Smooth muscle cell (in vitro differentiated cells): ENCODE results near the gene SLC26A3. TPM values are rescaled to one million over a fixed set of nuclear protein-coding genes. Genes with fewer than 3 reads are reported as not detected.

Experiments used
- DNase-seq: peaks from one replicate; lab custom pipeline; 2025; ENCODE audit not compliant: unreplicated experiment; lab: John Stamatoyannopoulos, UW
- H2AFZ ChIP-seq: fragments of 200-600 bp; sonication (generic); 2 replicates; pipeline ENCODE4 v1.6.0; 2016; ENCODE audit warnings: antibody characterized with exemption, low read depth, mild to moderate bottlenecking
- H3F3A ChIP-seq: fragments of 200-600 bp; sonication (generic); 2 replicates; pipeline ENCODE4 v1.6.0; 2017; ENCODE audit warnings: antibody characterized with exemption, low read depth
- H3K27ac ChIP-seq: fragments of 200-600 bp; sonication (generic); 2 replicates; pipeline ENCODE4 v1.5.1; 2016; ENCODE audit warnings: low read depth, mild to moderate bottlenecking
- H3K27me3 ChIP-seq: fragments of 200-600 bp; sonication (generic); 2 replicates; pipeline ENCODE4 v1.6.1; 2016; ENCODE audit warnings: low read depth, mild to moderate bottlenecking
- H3K36me3 ChIP-seq: fragments of 200-600 bp; sonication (generic); 2 replicates; pipeline ENCODE4 v1.5.1; 2016; ENCODE audit warnings: low read depth
- H3K4me1 ChIP-seq: fragments of 200-600 bp; sonication (generic); 2 replicates; pipeline ENCODE4 v1.5.1; 2016; ENCODE audit warnings: low read depth
- H3K4me2 ChIP-seq: fragments of 200-600 bp; sonication (generic); 2 replicates; pipeline ENCODE4 v1.6.0; 2016; ENCODE audit warnings: mild to moderate bottlenecking
- H3K4me3 ChIP-seq: fragments of 200-600 bp; sonication (generic); 2 replicates; pipeline ENCODE4 v1.5.1; 2016; ENCODE audit warnings: mild to moderate bottlenecking
- H3K79me2 ChIP-seq: fragments of 200-600 bp; sonication (generic); 2 replicates; pipeline ENCODE4 v1.6.0; 2016; ENCODE audit warnings: low read depth, mild to moderate bottlenecking
- H3K9ac ChIP-seq: fragments of 200-600 bp; sonication (generic); 2 replicates; pipeline ENCODE4 v1.6.0; 2016; ENCODE audit warnings: low read depth
- H3K9me3 ChIP-seq: fragments of 200-600 bp; sonication (generic); replicated peaks from 2 replicates; pipeline ENCODE4 v1.5.1; 2016; ENCODE audit warnings: low read depth
- H4K20me1 ChIP-seq: fragments of 200-600 bp; sonication (generic); 2 replicates; pipeline ENCODE4 v1.6.0; 2016; ENCODE audit warnings: low read depth
- WGBS: methylation state at CpG from one replicate; pipeline ENCODE4 v1.1.7; 2016; ENCODE audit warnings: low lambda C conversion rate; 5-methylcytosine and 5-hydroxymethylcytosine counted together
- polyA plus RNA-seq: library from polyadenylated mRNA; unstranded; fragments of >200 nt; fragmentation: Nextera tagmentation; extraction: Ambion mirVana; gene quantifications from 2 replicates; pipeline ENCODE4 v1.2.1, GENCODE V29; 2016
- total RNA-seq: library from RNA; depleted of rRNA; stranded (reverse); fragments of >200 nt; gene quantifications from 2 replicates; pipeline ENCODE4 v1.2.3, GENCODE V29; 2014
- TF ChIP-seq, protein P1 (sequence below): fragments of 200-600 bp; sonication (generic); IDR thresholded peaks from 2 replicates; pipeline ENCODE4 v1.5.1; 2017; ENCODE audit warnings: borderline replicate concordance, mild to moderate bottlenecking, antibody characterized with exemption; ENCODE audit not compliant: insufficient read depth, poor library complexity, severe bottlenecking

The SLC26A3 gene
- total and polyA plus RNA-seq, 2 experiments from 2014 or later = not detected

DNA sequence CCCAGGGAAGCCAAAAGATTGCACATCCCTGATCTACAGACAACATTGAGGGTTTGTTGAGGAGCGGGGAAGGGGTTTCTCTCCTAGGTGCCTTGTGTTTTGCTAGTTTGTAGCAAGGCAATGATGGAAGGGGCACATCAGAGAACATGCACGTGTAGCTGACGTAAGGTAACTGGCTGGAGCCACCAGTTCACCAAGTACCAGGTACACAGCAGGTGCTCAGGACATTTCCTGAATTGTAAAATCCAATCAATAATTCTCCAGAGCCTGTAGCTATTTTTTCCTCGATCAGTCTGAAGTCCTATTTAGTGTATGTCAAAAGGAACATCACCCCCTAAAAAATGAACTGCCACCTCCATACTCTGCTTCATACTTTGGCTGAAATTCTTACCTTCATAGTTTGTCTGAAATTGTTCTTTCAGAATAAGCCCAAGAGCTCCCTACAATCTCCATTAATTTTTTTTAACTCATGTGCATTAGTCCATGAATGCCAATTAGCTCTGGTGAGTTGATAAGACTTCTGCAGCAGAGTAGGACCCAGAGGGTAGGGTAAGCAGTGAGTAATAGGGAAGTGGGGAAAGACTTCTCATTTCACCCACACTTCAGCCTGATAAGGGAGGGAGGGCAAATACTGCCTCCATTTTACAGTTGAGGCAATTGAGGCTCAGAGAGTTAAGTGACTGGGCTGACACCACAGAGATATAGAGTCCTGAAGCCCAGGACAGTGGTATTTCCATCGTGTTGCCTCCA is 36.0 kb upstream of the SLC26A3 start:
- no peak overlapping the region for H3K9ac ChIP-seq
- H3K4me2 ChIP-seq = no peak overlapping the region
- no peaks in the 10 kb centered on the region for H3K4me1 ChIP-seq
- peaks cover 18% of the 10 kb centered on the region for H3K27me3 ChIP-seq
- H3K79me2 ChIP-seq = no peaks in the 10 kb centered on the region
- DNase-seq = no peak
- H3K9me3 ChIP-seq = no peaks in the 10 kb centered on the region
- no peaks in the 10 kb centered on the region for H3F3A ChIP-seq
- TF ChIP-seq, protein P1, sequence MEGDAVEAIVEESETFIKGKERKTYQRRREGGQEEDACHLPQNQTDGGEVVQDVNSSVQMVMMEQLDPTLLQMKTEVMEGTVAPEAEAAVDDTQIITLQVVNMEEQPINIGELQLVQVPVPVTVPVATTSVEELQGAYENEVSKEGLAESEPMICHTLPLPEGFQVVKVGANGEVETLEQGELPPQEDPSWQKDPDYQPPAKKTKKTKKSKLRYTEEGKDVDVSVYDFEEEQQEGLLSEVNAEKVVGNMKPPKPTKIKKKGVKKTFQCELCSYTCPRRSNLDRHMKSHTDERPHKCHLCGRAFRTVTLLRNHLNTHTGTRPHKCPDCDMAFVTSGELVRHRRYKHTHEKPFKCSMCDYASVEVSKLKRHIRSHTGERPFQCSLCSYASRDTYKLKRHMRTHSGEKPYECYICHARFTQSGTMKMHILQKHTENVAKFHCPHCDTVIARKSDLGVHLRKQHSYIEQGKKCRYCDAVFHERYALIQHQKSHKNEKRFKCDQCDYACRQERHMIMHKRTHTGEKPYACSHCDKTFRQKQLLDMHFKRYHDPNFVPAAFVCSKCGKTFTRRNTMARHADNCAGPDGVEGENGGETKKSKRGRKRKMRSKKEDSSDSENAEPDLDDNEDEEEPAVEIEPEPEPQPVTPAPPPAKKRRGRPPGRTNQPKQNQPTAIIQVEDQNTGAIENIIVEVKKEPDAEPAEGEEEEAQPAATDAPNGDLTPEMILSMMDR = no peak
- H4K20me1 ChIP-seq = no peaks in the 10 kb centered on the region
- WGBS = 84% methylated on average over 5 of the region's 5 CpGs
- H2AFZ ChIP-seq = no peak overlapping the region
- H3K36me3 ChIP-seq = no peaks in the 10 kb centered on the region
- H3K27ac ChIP-seq = no peak overlapping the region
- H3K4me3 ChIP-seq = no peak overlapping the region

DNA sequence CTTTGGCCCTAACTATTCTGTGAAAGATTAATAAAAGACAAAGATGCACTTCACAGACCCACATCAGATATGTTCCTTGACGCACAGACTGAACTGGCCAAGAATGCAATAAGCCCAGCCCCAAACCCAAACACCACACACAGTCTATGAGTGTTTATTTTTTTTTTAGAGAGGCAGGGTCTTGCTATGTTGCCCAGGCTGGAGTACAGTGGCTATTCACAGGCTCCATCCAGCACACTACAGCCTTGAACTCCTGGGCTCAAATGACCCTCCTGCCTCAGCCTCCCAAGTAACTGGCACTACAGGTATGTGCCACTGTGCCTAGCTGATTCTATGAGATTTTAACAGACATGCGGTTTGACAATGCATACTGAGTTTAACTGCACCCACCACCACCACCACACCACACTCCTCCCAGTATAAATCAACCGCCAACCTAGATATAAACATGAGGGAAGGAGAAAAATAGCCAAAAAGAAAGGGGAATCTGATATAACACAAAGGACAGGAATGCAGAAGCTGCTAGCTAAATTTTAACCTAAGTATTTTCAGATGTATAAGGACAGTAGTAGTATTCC is 35.1 kb upstream of the SLC26A3 start:
- TF ChIP-seq, protein P1 = no peak
- Histone ChIP-seq H3K36me3 (no peaks in the 10 kb centered on the region), H3K79me2 (no peaks in the 10 kb centered on the region), H3K9ac (no peak overlapping the region), H2AFZ (no peak overlapping the region), H3F3A (no peaks in the 10 kb centered on the region), H3K4me1 (no peaks in the 10 kb centered on the region), H3K4me3 (no peak overlapping the region), H3K9me3 (no peaks in the 10 kb centered on the region), H4K20me1 (no peaks in the 10 kb centered on the region), H3K4me2 (no peak overlapping the region), H3K27me3 (peaks cover 18% of the 10 kb centered on the region), H3K27ac (no peak overlapping the region)
- 94% methylated on average over 3 of the region's 3 CpGs for WGBS
- DNase-seq = no peak

DNA sequence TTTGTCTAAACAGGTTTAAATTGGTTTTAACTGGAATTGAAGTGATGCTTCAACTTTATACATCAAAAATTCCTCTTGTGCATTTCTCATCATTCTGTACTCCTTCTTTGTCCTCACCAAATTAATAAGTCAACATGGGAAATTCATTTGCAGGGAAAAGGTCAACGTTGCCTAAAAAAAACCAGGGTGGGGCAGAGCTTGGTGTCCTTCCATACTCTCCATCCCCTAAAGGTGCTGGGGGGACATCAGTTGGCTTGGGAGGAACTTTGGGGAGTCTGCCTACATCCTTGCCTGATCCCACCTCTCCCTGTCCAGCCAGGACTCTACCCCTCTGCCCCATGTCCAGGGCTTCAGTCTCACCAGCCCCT is 34.1 kb upstream of the SLC26A3 start:
- Histone ChIP-seq H3K4me1 (no peaks in the 10 kb centered on the region), H3K9me3 (no peaks in the 10 kb centered on the region), H3K4me2 (no peak overlapping the region), H4K20me1 (no peaks in the 10 kb centered on the region), H3K79me2 (no peaks in the 10 kb centered on the region), H3K36me3 (no peaks in the 10 kb centered on the region), H3K27me3 (peaks cover 18% of the 10 kb centered on the region), H2AFZ (no peak overlapping the region), H3K9ac (no peak overlapping the region), H3K4me3 (no peak overlapping the region), H3K27ac (no peak overlapping the region), H3F3A (no peaks in the 10 kb centered on the region)
- DNase-seq = no peak
- TF ChIP-seq, protein P1 = no peak
- 43% methylated on average over 1 of the region's 1 CpG for WGBS
